NCI-H1417 treated with DMSO at 0.1 percent for 48 hours (cell line): ENCODE results near the gene PTPRJ.
A peak's percentile ranks its signal among the peaks of the same experiment; 100 is the strongest.

Source experiments
- DNase-seq: peaks from one replicate; lab custom pipeline; 2025; lab: John Stamatoyannopoulos, UW

PTPRJ gene

DNA sequence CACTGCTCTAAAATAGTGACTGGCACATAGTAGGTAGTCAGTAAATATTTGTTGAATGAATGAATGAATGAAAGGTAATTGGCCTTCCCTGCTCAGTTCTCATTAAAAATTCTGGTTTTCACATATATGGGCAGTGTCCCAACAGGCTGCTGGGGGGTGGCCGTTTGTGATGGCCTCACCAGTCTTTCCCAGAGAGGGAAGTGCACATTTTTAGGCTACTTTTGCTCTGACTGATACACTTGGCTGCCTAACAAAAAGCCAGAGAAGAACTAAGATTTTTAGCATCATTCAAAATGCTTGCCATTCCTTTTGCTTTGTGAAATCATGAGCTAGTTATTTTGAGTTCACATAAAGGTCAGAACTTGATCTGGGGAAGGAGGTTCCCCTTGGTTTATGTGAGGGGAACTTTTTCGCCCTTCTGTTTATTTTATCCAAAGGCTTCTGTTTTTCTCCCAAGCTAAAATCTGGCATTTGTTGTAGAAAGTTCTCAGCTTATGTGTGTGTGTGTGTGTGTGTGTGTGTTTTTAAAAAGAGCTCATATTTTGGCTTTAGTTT lies 83.1 kb downstream of the PTPRJ start:
- no peak for DNase-seq

DNA sequence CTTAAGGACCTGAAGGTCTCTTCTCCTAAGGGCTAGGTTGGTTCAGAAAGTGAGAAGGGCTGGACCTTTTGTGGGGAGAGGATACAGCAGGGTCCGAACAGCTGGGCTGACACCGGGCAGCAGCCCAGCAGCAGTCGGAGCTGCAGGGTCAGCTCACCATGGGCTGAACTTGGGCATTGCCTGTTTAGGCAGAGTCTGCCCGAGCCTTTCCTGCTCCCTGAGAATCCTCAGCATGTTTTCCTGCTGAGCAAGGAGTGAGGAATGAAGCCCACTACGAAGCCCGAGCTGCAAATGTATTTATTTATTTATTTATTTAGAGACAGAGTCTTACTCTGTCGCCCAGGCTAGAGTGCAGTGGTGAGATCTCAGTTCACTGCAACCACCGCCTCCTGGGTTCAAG lies 83.9 kb downstream of the PTPRJ start:
- DNase-seq, result no peak

DNA sequence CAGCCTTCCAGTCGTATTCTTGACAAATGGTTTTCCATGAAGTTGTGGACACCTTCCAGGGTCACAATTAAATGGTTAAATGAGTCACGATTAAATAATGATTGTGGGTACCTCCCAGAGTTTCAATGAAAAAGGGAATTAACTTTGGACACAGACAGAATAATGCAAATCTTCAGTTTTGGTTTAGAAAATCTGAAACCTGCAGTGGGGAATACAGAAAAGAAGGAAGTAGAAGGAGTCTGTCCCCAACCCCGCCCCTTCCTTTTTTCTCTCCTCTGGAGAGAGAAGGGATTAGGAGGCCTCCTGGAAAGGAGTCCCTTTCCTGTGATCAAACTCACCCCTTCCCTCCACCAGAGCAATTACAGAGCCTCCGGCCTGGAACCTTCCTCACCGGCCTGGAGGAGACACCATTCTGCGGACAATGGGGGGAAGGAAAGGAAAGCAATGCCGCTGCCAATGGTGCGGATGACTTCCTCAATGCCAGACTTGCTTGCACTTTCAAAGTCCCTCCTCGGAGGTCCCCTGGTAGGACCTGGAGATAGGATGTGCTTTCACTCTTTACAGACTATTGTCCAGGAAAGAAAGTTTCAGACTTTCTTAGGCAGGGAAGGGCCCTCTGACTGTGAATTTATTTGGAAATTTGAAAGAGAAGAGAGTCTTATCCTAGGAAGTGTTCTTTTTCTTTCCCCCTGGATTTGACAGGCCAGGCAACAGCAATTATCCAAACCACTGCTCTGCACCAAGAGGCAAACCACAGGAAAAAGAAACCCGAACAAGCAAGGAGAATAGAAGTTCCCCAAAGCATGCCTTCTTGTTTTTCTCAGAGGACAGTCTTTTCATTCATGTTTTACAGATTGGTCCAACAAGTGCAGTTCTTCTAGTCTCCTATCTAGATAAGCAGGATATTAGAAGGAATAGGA lies 86.8 kb downstream of the PTPRJ start:
- DNase-seq, result no peak

DNA sequence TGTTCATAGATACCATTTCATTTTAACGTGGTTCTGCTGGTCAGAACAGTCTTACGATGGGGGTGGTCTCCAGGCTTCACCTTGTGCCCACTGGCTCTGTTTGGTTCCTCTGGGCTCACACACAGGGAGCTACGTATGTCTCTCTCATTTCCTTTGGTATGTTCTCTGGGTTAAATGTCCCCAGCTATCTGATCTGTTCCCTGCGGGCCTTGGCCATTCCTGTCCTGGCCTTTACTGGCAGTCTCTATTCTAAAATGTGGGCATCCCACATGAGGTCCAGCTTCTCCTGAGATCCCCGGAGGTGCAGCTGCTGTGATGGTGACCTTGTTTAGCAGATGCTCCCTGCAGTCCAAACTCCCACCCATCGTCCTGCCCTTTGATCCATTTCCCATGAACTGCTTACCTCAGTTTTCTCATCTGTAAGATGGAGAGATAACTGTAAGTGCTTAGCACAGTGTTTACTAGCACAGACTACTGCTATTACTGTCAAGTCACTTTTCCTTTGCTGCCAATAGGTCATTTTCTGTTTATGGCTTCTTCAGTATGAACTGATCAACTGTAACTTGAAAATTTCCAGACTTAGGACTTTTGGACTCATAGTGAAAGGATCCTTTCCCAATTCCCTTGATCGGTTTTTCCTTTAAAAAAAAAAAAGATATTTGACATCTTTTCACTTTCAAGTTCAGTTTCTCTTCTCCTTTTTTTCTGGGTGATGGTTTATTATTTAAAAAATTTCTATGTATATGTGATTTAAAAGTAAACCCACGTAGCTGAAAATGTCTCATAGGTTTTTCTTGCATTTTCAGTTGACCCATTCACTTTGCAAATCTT lies 92.9 kb downstream of the PTPRJ start:
- DNase-seq, result no peak

DNA sequence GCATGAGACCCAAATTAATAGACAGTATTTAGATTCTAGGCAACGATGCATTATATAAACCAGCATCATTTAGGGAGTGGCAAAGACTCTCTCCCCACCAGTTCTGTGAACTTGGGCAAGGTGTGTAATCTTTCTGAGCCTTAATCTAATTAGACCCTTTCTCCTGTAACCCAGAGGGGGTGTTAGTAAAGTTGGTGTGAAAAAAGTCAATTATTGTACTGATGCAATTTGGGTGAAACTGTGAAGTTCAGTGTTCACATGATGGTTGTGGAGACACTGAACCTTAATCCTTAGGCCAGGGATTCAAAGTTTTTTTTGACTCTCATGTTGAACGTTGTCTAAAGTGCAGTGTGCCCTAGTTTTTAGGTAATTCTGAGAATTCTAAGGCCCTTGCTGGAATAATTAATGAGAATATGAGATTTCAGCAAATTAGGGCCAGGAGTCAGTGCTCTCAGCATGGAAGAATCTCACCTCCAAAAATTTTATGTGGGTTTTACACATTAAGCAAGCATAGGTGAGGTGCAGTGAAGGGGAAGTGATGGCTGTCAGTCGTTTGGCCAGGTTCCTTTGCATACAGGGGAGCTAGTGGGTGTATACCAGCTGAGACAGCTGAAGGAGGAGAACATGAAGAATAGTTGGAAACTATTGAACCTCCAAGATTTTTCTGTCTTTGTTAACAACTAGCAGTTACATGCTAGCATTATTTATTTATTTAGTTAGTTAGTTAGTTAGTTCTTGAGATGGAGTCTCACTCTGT lies 94.2 kb downstream of the PTPRJ start:
- no peak for DNase-seq

DNA sequence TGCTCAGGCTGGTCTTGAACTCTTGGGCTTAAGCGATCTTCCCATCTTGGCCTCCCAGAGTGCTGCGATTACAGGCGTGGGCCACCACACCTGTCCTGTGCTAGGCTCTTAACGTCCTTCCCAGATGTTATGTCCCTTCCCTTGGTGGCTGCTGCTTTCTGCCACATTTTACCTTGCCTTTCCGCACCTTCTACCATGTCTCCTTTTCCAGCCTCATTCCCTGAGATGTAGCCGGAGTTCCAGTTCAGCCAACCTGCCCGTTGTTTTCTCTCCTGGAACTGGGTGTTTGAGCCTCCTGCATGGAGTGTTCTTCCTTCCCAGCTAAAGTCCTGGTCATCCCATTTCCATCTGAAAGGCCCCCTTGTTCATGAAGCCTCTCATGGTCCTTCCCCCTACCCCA lies 95.3 kb downstream of the PTPRJ start:
- no peak for DNase-seq

DNA sequence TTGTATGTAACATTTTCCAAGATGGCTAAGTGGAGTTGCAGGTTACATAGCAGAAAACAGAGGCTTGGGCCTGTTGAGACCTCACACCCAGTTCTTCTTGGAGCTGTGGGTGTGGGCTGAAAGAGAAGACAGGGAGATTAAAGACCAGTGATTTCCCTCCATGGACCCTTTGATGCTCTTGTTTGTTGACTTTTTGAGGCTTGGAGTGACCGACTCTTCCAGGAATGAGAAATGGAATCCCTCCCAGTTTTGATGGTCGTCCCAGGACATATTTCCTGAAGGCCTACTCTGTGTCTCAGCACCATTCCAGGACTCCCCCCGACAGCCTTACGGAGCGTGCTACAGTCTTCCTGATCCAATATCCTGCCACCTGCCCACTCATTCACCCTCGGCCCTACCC lies 96.9 kb downstream of the PTPRJ start:
- no peak for DNase-seq

DNA sequence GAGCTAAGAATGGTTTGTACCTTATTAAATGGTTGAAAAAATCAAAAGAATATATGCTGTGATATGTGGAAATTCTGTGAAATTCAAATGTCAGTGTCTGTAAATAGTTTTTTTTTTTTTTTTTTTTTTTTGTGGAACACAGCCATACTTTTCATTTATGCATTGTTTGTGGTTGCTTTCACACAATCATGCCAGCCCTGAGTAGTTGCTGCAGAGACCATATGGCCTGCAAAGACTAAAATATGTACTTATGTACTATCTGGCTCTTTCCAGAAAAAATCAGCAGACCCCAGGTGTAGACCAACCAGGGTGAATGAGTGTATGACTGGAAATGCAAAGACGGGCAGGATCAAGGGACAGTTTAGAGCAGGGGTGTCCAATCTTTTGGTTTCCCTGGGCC lies 98.3 kb downstream of the PTPRJ start:
- no peak for DNase-seq

DNA sequence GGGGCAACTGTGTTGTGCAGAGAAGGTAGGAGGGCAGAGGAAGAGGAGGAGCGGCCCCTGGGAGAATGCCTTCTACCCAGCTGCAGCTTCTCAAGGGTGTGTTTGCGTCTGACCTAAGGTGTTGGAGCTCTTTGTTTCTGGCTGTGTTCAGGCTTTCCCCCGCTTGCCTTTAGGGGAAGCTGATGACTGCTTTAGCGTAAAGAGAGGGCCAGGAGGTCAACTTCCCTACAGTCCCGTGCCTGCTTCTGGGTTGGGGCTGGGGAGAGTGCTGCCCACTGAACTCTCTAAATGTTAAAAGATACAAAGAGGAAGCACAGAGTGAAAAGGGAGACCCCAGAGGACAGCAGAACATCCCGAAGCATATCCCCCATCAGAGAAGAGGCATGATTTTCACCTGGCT lies 99.2 kb downstream of the PTPRJ start:
- no peak for DNase-seq

DNA sequence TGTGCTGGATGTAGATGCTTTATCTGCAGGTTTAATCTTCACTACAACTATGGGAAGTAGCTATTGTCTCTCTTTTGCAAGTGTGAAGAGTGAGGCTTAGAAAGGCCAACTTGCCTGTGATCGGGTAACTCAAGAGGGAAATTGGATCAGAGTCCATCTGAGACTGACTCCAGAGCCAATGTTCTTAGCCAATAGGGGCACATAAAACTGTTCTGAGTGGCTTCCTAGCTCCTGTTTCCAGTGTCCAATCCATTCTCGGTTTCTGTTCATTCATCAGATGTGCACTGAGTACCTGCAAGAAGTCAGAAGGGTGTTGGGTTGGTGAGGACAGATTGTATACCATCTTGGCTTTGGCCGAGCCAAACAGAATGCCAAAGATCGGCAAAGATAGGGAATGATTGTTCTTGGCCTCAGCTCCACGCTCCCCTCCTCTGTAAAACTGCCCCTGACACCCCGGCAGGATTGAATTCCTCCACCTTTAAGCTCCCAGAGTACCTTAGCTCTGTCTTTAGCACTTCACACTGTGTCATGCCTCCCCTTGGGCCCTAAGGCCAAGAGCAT lies 100.0 kb downstream of the PTPRJ start:
- DNase-seq, result no peak

DNA sequence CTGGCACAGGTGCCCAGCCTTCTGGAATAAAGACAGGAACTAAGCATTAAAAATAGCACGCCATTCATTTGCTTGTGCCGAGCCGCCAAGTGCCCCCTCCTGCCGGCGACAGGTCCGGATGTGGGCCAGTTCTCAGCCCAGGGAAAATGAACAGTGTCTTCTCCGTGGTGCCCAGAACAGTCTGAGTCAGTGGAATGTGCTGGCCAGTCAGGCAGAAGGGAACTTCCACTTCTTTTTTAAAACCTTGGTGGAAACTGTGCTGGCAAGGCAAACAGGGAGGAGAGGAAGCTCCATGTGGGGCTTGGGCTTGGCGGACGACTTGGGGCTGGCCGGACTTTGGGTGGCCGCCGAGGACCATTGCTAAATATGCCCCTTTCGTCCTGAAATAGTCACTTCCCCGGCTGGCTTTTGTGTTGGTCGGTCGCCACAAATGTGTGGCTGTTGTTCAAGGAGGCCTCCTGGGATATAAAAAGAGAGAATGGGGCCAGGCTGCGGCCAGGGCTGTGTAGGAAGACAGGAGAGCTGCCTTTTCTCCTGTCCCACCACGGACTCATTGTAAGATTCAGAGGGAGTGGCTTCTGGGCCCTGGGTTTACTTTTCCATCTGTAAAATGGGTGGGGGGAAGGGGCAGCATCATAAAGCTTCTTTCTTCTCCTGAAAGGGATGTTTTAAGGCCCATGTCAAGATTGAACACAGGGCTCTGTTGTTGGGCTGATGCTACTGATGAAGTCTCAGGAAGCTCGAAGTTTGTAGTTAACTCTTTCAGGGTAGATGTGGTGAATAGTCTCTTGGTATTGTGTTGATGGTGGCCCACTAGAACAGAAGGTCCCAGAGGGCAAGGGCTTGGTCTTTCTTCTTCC lies 101.0 kb downstream of the PTPRJ start:
- no peak for DNase-seq

DNA sequence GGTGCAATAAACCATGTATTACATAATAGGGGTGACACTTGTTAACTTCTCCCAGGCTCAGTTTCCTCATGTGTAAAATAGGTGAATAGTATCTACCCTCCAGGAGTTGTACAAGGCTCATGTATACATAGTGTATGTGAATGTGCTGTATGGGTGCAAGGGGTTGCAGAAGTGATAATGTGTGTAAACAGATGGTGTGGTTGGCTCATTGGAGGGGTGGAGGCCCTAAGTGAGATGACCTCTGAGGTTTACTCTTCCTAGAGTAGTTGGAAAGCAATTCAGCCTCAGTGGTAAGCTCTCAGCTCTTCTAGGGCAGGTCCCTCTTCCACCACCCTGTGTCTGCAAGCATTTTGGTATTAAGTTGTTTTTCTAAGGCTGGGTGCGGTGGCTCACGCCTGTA lies 102.4 kb downstream of the PTPRJ start:
- no peak for DNase-seq

DNA sequence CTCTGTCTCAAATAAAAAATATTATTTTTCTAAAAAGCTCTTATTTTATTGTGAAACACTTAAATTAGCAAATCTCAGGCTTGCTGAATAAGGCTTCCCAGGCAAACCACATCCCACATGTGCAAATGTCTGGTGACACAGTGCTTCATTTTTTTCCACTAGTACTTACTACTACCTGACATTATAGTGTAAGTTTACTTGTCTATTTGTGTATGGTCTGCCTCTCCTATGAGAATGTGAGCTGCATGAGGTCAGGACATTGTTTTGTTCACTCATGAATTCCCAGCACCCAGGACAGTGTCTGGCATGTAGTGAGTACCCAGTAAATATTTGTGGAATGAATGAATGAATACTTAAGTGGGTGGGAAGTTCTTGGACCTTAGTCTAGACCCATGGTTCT lies 103.1 kb downstream of the PTPRJ start:
- no peak for DNase-seq

DNA sequence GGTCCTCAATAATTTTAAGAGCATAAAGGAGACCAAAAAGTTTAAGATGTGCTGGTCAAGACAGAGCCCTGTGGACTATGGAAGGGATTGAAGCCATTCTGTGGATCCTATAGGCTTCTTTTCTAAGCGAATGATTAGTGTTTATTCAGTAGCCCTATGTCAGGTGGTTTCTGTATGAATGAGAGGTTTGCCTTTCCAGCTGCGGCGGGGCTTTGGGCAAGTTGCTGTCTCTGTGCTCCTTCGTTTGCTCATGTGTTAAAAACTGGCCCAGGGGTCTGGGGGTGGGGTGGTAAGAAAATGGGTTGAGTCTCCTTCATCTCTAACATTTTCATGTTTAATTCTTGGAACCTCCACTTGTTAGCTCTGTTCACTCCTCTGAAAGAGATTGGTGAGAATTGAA lies 105.3 kb downstream of the PTPRJ start:
- no peak for DNase-seq

DNA sequence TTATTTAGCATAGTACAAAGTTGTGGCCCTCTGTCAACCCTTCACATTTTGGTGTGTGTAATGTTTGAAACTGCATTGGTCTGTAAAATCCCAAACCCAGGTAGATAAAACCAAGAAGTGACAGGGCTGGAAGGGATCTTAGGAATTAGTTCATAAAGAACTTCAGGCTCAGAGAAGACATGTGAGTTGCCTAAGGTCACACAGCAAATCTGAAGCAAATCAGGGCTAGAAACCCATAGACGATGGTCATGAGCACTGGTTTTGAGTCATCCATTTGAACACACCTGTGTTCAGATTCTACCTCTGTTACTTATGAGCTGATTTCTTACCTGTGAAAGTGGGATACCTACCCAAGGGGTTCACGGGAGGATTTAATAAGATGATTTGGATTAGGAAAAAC lies 107.1 kb downstream of the PTPRJ start:
- no peak for DNase-seq

DNA sequence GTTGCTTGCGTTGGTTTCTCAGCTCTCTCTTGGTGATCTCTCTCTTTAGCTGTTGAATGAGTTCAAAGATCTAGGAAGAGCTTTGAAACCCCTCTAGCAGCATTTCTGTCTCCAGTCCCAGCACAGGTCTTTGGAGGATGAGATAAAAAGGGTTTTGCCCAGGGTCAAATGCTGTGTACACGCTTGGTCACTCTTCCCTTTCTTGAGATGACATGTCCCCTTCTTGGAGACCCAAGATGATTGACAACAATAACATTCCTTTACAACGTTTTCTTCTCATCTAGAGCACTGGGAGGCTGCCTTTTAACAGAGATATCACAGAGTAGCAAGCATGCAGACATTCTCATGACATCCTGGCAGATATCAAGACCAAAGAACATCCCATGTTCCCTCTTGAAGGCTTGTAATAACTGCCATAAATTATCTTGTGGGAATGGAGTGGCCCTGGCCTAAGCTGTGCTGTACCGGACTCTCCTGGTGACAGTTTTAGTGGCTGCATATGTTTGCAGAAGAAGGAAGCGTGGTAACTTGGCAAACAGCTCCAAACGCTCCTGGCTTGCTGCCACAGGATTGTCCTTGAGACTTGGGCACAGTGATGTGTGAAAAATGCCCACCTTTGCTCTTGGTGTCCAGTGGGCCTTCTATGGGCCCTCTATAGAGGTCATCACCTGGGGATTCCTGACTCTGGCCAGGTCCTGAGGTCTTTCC lies 107.8 kb downstream of the PTPRJ start:
- DNase-seq, result peak; percentile 73

DNA sequence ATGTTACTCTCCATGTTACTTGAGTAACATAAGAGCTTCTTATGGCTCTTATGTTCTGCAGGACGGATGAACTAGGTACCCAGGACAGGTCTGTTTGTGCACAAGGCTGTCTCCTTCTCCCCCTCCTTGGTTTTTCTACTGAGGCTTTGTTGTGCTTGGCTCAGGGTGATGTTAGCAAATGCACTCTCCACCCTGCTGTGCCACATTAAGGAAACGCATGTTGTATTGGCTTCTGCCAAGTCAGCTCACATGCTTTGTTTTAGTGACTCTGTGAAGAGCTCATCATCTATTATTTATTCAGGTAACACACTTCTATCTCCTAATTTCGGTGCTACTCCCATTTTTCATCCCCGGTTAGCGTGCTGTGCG lies 108.3 kb downstream of the PTPRJ start:
- DNase-seq, result no peak

DNA sequence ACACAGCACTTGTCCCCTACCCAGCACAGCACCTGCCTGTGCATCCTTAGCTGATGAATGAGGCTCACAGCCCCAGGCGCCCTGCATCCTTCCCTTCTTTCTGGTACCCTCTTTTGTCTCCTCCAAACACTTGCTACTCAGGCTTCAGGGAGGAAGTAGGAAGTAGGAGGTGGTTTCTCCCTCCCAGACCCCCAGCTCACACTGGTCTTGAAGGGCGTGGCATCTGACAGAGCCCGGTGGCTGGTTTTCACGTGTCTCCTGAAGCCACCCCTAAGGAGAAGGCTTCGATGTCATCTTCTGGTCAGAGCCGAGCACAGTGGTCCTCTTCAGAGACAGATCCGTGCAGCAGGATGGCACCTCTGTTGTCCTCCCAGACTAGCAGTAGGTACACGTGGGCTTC lies 109.8 kb downstream of the PTPRJ start:
- no peak for DNase-seq

DNA sequence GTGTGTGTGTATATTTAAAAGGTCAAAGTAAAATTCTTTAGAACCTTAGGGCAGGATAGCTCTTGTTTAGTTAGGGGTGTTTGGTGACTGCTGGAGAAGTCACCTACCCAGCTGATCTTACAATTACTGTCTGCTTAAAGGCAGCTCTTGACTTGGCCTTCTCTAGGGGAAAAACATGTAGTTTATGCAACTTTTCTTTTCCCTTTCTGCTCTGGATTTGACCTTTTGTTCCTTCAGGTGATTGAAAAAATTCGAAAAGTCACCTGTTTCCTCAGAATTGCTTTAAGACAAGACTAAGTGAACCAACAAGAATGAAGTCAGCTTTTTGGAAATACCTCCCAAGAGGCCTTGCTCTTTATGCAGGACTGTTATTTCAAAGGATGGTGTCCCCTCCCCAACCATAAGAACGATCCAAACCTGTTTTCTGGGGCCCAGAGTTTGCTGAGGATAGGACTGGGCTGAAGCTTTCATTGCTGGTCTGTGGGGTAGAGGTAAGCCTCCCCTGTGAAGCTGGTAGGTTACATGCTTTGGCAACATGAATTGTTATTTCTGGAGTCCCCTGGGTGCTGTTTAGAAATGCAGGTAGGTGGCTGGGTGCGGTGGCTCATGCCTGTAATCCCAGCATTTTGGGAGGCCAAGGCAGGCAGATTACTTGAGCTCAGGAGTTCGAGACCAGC lies 111.2 kb downstream of the PTPRJ start:
- DNase-seq, result no peak

DNA sequence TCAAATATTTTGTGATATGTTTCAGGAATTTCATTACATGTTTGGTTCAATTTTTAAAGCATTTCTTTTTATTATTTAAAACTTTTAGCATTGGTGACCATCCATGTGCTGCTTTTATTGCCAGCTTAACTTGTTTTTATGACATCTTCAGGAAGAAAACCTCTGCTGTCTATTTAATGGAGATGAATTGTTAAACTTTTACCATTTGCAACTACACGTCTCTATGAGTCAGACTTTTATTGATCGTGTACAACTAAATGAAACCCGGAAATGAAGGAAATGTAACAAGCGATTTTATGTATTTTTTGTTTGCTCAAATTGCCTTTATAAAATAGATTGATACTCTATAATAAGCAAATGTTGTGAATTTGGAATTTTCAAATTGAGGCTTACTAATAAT lies 113.0 kb downstream of the PTPRJ start:
- no peak for DNase-seq
